ENCODE data around the gene HSP90AB1. TPM values are rescaled to one million over a fixed set of nuclear protein-coding genes. Genes with fewer than 3 reads are reported as not detected.

Gene HSP90AB1
- total and polyA plus RNA-seq, 2 of the 8 experiments (the other 6 are each of a cell fraction or from before 2014, with no cell fraction given): 1,564 to 2,297 TPM

DNA sequence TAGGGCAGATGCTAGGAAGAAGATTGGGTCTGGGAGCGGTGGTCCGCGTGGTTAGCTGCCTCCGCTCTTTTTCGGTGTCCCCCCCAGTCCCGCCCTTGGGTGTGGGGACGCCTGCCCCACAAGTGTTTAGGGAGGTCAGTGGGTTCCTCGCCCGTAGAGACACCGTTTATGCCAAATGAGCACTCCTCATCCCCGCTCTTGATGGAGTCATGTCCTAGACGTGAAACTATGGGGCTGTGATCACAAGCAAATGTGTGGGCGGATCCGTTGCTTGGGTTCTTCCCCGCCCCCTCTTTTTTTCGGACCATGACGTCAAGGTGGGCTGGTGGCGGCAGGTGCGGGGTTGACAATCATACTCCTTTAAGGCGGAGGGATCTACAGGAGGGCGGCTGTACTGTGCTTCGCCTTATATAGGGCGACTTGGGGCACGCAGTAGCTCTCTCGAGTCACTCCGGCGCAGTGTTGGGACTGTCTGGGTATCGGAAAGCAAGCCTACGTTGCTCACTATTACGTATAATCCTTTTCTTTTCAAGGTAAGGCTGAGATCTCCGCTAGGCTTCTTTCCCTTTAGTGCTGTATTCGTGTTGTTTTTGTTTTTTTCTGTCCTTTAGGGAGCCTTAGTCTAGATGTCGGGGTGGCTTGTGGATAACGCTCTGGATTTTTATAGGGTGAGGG, at the start of gene HSP90AB1 (continued):
- TF ChIP-seq, protein P1, sequence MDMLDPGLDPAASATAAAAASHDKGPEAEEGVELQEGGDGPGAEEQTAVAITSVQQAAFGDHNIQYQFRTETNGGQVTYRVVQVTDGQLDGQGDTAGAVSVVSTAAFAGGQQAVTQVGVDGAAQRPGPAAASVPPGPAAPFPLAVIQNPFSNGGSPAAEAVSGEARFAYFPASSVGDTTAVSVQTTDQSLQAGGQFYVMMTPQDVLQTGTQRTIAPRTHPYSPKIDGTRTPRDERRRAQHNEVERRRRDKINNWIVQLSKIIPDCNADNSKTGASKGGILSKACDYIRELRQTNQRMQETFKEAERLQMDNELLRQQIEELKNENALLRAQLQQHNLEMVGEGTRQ (IDR thresholded peaks at IDR 0.05; ENCODE audit: low read length): no peak
- TF ChIP-seq YY1 (IDR thresholded peaks at IDR 0.05; ENCODE audit: low read depth, low read length) (no peak), KDM5A (IDR thresholded peaks at IDR 0.05; ENCODE audit: low read length) (no peak), CEBPB (IDR thresholded peaks at IDR 0.05; ENCODE audit: low read depth, low read length) (no peak), TAF1 (IDR thresholded peaks at IDR 0.05; ENCODE audit: low read depth, low read length) (peak; percentile 100), EGR1 (IDR thresholded peaks at IDR 0.05; ENCODE audit: borderline replicate concordance, low read depth, low read length) (peak; percentile 60; the same call in 1 of the 2 replicates), ZNF274 (IDR thresholded peaks at IDR 0.05; ENCODE audit: borderline replicate concordance, extremely low read depth, low read length) (no peak), CREB1 (IDR thresholded peaks at IDR 0.05) (peak; percentile 89), ASH2L (IDR thresholded peaks at IDR 0.05; ENCODE audit: low read length) (peak; percentile 49), SP1 (IDR thresholded peaks at IDR 0.05; ENCODE audit: low read depth, low read length) (peak; percentile 93), SIX5 (IDR thresholded peaks at IDR 0.05; ENCODE audit: low read depth, low read length) (peak; percentile 18; the same call in 1 of the 2 replicates), POU5F1 (IDR thresholded peaks at IDR 0.05; ENCODE audit: low read depth, low read length) (no peak), EZH2 (IDR thresholded peaks at IDR 0.05; ENCODE audit: low read depth, low read length, severe bottlenecking) (no peak)
- TF ChIP-seq, protein P2, sequence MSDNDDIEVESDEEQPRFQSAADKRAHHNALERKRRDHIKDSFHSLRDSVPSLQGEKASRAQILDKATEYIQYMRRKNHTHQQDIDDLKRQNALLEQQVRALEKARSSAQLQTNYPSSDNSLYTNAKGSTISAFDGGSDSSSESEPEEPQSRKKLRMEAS (IDR thresholded peaks at IDR 0.05): peak; percentile 54; the same call in 1 of the 2 replicates
